LNCAP (cell line): ENCODE results near the gene WDR43.

Experiments used
- TF ChIP-seq, protein P1 (sequence below): fragments of 450-650 bp; IDR thresholded peaks from 2 replicates; pipeline ENCODE4 v1.5.1; 2017; ENCODE audit warnings: mild to moderate bottlenecking

WDR43 gene

GRCh38 chr2:28941008-28941407, 46.5 kb downstream of the WDR43 start:
- TF ChIP-seq, protein P1, sequence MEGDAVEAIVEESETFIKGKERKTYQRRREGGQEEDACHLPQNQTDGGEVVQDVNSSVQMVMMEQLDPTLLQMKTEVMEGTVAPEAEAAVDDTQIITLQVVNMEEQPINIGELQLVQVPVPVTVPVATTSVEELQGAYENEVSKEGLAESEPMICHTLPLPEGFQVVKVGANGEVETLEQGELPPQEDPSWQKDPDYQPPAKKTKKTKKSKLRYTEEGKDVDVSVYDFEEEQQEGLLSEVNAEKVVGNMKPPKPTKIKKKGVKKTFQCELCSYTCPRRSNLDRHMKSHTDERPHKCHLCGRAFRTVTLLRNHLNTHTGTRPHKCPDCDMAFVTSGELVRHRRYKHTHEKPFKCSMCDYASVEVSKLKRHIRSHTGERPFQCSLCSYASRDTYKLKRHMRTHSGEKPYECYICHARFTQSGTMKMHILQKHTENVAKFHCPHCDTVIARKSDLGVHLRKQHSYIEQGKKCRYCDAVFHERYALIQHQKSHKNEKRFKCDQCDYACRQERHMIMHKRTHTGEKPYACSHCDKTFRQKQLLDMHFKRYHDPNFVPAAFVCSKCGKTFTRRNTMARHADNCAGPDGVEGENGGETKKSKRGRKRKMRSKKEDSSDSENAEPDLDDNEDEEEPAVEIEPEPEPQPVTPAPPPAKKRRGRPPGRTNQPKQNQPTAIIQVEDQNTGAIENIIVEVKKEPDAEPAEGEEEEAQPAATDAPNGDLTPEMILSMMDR, result no peak

DNA sequence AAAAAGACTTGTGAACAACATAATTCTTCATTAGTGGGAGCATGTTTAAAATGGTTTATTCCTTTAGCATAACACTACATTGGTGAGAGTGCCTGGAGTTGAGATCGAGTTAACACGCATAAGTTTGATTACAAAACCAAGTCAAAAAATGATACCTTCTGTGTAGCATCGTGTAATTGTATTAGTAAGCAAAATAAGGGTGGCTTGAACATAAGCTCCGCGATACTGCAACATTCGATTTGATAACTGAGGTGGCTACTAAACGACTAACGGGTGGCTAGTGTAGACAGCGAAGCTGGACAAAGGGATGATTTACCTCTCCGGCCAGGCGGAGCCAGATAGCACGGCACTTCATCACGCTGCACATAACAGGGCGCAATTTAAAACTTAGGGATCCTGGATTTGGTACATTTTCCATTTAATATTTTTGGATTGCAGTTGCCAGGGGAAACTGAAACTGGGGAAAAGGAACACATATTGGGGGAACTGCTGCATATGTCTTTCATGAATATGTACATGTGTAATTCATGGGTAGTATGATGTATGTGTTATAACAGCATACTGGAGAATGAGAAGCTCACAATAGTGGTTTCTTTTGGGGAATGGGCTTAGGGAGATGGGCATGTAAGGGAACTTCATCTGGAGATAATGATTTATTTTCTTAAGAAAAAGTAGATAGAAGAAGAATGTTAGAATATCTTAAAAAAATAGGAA, 50.2 kb downstream of the WDR43 start:
- TF ChIP-seq, protein P1, result no peak

DNA sequence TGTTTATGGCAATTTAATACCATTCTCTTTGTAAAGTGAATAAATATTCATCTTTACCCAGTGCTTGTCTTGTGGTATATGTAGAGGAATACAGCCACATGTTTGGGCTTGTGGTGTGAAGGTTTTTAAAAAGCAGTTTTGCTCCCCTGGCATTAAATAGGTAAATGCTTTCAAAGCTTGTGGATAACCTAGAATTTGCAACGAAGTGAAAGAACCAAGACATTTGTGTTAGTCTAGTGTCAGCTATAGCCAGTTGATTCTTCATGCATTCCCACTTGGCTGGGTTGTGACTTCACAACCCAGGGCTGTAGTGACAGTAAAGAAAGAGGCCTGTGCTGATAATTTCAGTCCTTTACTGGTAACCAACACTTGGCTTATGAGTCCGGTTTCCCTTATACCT, 53.7 kb downstream of the WDR43 start:
- TF ChIP-seq, protein P1, result no peak

GRCh38 chr2:28949190-28949589, 54.7 kb downstream of the WDR43 start:
- TF ChIP-seq, protein P1, result no peak

DNA sequence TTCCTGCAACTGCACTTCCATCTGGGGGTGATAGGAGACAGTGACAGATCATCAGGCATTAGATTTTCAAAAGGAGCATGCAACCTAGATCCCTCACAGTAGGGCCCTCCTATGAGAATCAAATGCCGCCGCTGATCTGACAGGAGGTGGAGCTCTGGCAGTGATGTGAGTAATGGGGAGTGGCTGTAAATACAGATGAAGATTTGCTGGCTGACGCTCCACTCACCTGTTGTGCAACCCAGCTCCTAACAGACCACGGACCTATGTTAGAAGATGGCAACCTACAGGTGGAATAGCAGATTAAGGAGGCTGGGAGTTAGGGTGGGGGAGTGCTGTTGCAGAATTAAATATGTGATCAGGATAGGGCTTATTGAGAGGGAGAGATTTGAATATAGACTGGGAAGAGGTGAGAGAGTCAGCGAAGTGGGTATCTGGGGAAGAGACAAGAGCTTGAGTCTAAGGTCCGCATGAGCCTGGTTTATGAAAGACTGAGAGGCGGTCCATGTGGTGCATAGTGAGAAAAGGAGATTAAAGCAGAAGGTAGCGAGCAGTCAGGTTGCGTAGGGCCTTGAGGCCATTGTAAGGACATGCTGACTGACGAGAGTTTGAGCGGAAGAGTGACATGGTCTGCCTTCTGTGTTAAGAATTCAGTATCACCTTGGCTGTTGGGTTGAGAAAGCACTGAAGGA, 55.3 kb downstream of the WDR43 start:
- TF ChIP-seq, protein P1, result no peak

GRCh38 chr2:28950941-28951630, 56.6 kb downstream of the WDR43 start:
- TF ChIP-seq, protein P1, result no peak

GRCh38 chr2:28951910-28952835, 57.7 kb downstream of the WDR43 start:
- TF ChIP-seq, protein P1, result no peak
